ENCODE results near the gene DCAF16. TPM values are rescaled to one million over a fixed set of nuclear protein-coding genes. Genes with fewer than 3 reads are reported as not detected.

Gene DCAF16
- total RNA-seq, 1 experiment from 2014 or later = 65.7 TPM

DNA sequence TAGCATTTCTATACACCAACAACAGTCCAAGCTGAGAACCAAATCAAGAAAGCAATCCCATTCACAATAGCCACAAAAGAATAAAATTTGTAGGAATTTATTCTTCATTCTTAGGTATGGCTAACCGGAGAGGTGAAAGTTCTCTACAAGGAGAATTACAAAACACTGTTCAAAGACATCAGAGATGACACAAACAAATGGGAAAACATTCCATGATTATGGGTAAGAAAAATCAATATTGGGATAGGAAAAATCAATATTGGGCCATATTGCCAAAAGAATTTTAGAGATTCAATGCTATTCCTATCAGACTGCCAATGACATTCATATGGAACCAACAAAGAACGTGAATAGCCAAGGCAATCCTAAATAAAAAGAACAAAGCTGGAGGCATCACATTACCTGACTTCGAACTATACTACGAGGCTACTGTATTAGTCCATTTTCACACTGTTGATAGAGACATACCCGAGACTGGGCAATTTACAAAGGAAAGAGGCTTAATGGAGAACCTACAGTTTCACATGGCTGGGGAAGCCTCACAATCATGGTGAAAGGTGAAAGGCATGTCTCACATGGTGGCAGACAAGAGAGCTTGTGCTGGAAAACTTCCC is 49.3 kb upstream of the DCAF16 start:
- CTCF ChIA-PET = no interaction called here
- no peaks in the 10 kb centered on the region for H3K4me1 ChIP-seq (ENCODE audit: control insufficient read depth in 1 of 2, insufficient read depth in 2 of 2, low read length in 2 of 2)
- RAD21 ChIA-PET (ENCODE audit: low non-redundant PET in 1 of 2, low total read pairs in 2 of 2, uncharacterized antibody in 2 of 2, unreplicated experiment in 2 of 2) = no interaction called here
- no peaks in the 10 kb centered on the region for H3K79me2 ChIP-seq (ENCODE audit: insufficient read depth, low read length)
- no peaks in the 10 kb centered on the region for H3K27me3 ChIP-seq (ENCODE audit: insufficient read depth, low read length)
- no peak overlapping the region for H3K9ac ChIP-seq (ENCODE audit: low read length)
- no peak for DNase-seq (ENCODE audit: low read depth, low spot score)
- intact Hi-C loops (cut with micrococcal nuclease) = no loop called here
- POLR2A ChIA-PET = no interaction called here
- no peak overlapping the region for H3K4me2 ChIP-seq (ENCODE audit: low read length)
- no peak overlapping the region for H3K4me3 ChIP-seq (replicated peaks in 1 of 2; ENCODE audit: low read depth in 1 of 2, low read length in 2 of 2)
- no peaks in the 10 kb centered on the region for H3K9me2 ChIP-seq (ENCODE audit: insufficient read depth)
- H3K9me3 ChIP-seq (ENCODE audit: control insufficient read depth in 1 of 2, insufficient read depth in 1 of 2, low read depth in 1 of 2, low read length in 2 of 2) = no peaks in the 10 kb centered on the region
- H3K36me3 ChIP-seq (ENCODE audit: control insufficient read depth in 1 of 2, insufficient read depth in 2 of 2, low read length in 2 of 2) = no peaks in the 10 kb centered on the region
- ATAC-seq = no peak
- no TSS peak for BruUV-seq (replicated peaks)
- no peak overlapping the region for H2AFZ ChIP-seq (ENCODE audit: low read depth, low read length, poor library complexity, severe bottlenecking)
- H3K27ac ChIP-seq (ENCODE audit: low read depth, low read length) = no peak overlapping the region
- TF ChIP-seq FOSL1 (IDR thresholded peaks at IDR 0.05; ENCODE audit: low read depth) (no peak), SP1 (IDR thresholded peaks at IDR 0.05; ENCODE audit: low read depth) (no peak), SRF (IDR thresholded peaks at IDR 0.05; ENCODE audit: low read depth) (no peak), YY1 (IDR thresholded peaks at IDR 0.05; ENCODE audit: extremely low read depth, insufficient replicate concordance, low read depth, low read length) (no peak)
- TF ChIP-seq, protein P1, sequence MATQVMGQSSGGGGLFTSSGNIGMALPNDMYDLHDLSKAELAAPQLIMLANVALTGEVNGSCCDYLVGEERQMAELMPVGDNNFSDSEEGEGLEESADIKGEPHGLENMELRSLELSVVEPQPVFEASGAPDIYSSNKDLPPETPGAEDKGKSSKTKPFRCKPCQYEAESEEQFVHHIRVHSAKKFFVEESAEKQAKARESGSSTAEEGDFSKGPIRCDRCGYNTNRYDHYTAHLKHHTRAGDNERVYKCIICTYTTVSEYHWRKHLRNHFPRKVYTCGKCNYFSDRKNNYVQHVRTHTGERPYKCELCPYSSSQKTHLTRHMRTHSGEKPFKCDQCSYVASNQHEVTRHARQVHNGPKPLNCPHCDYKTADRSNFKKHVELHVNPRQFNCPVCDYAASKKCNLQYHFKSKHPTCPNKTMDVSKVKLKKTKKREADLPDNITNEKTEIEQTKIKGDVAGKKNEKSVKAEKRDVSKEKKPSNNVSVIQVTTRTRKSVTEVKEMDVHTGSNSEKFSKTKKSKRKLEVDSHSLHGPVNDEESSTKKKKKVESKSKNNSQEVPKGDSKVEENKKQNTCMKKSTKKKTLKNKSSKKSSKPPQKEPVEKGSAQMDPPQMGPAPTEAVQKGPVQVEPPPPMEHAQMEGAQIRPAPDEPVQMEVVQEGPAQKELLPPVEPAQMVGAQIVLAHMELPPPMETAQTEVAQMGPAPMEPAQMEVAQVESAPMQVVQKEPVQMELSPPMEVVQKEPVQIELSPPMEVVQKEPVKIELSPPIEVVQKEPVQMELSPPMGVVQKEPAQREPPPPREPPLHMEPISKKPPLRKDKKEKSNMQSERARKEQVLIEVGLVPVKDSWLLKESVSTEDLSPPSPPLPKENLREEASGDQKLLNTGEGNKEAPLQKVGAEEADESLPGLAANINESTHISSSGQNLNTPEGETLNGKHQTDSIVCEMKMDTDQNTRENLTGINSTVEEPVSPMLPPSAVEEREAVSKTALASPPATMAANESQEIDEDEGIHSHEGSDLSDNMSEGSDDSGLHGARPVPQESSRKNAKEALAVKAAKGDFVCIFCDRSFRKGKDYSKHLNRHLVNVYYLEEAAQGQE (IDR thresholded peaks at IDR 0.05; ENCODE audit: low read depth) = no peak
- TF ChIP-seq, protein P2, sequence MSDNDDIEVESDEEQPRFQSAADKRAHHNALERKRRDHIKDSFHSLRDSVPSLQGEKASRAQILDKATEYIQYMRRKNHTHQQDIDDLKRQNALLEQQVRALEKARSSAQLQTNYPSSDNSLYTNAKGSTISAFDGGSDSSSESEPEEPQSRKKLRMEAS (IDR thresholded peaks at IDR 0.05) = no peak
- H4K20me1 ChIP-seq (ENCODE audit: insufficient read depth) = no peaks in the 10 kb centered on the region
